ACC112 (cell line): ENCODE results near the gene PPP1R16B.

ENCODE experiments used
- H2AFZ ChIP-seq: fragments of 200-600 bp; sonication (generic); one replicate; pipeline ENCODE4 v1.6.0; 2017; ENCODE audit warnings: antibody characterized with exemption, low read length; ENCODE audit not compliant: unreplicated experiment
- H3K27ac ChIP-seq: fragments of 200-600 bp; sonication (generic); 2 replicates; pipeline ENCODE4 v1.5.1; 2014; ENCODE audit warnings: low read depth, mild to moderate bottlenecking, antibody characterized with exemption, low read length, moderate library complexity
- H3K27me3 ChIP-seq: fragments of 200-600 bp; sonication (generic); 2 replicates; pipeline ENCODE4 v1.6.1; 2014; ENCODE audit warnings: mild to moderate bottlenecking, antibody characterized with exemption, low read length, moderate library complexity, mixed read lengths; ENCODE audit not compliant: insufficient read depth
- H3K36me3 ChIP-seq: fragments of 200-600 bp; sonication (generic); 2 replicates; pipeline ENCODE4 v1.6.1; 2016; ENCODE audit warnings: mild to moderate bottlenecking, antibody characterized with exemption, low read length, moderate library complexity, mixed read lengths; ENCODE audit not compliant: insufficient read depth
- H3K4me1 ChIP-seq: fragments of 200-600 bp; sonication (generic); one replicate; pipeline ENCODE4 v1.6.1; 2016; ENCODE audit warnings: low read length, mixed read lengths; ENCODE audit not compliant: insufficient read depth, unreplicated experiment, control insufficient read depth
- H3K4me3 ChIP-seq: fragments of 200-600 bp; sonication (generic); 2 replicates; pipeline ENCODE4 v1.5.1; 2014; ENCODE audit warnings: mild to moderate bottlenecking, low read depth, low read length
- H3K79me2 ChIP-seq: fragments of 200-600 bp; sonication (generic); one replicate; pipeline ENCODE4 v1.6.0; 2016; ENCODE audit warnings: low read length; ENCODE audit not compliant: control insufficient read depth, unreplicated experiment, insufficient read depth

The PPP1R16B gene

DNA sequence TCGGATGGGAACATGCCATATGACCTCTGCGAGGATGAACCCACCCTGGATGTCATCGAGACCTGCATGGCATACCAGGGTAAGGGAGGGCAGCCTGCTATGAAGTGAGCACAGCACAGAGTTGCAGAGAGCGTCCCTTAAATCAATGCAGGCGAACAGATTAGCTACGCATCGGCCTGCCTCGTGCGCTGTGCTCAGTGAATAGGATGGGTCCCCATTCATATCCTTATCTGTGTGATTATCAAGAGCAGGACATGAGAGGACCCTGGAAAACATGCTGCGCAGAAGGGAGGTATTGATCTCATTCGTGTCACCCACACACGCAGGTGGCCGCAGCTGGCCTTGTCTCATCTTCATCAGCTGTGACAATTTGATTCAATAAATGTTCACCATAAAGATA lies 95.1 kb downstream of the PPP1R16B start:
- Histone ChIP-seq H3K36me3 (no peaks in the 10 kb centered on the region), H3K27ac (no peak overlapping the region), H3K79me2 (no peaks in the 10 kb centered on the region), H3K4me3 (no peak overlapping the region), H3K27me3 (peaks cover 85% of the 10 kb centered on the region), H3K4me1 (no peaks in the 10 kb centered on the region), H2AFZ (no peak overlapping the region)

- Histone ChIP-seq H2AFZ (no peak overlapping the region), H3K27ac (no peak overlapping the region), H3K27me3 (peaks cover 87% of the 10 kb centered on the region), H3K79me2 (no peaks in the 10 kb centered on the region), H3K4me3 (no peak overlapping the region), H3K4me1 (no peaks in the 10 kb centered on the region), H3K36me3 (no peaks in the 10 kb centered on the region)
Measured at GRCh38 chr20:38902601-38903000, 97.1 kb downstream of the PPP1R16B start.

GRCh38 chr20:38903335-38903734 lies 97.8 kb downstream of the PPP1R16B start:
- Histone ChIP-seq H3K4me1 (no peaks in the 10 kb centered on the region), H3K27me3 (peaks cover 86% of the 10 kb centered on the region), H3K36me3 (no peaks in the 10 kb centered on the region)

GRCh38 chr20:38905375-38905774 lies 99.9 kb downstream of the PPP1R16B start:
- Histone ChIP-seq H2AFZ (no peak overlapping the region), H3K27ac (no peak overlapping the region), H3K4me3 (no peak overlapping the region), H3K36me3 (no peaks in the 10 kb centered on the region), H3K27me3 (peaks cover 79% of the 10 kb centered on the region), H3K4me1 (no peaks in the 10 kb centered on the region), H3K79me2 (no peaks in the 10 kb centered on the region)

More at GRCh38 chr20:38903335-38903734, 97.8 kb downstream of the PPP1R16B start:
- H2AFZ ChIP-seq: no peak overlapping the region
- H3K27ac ChIP-seq: no peak overlapping the region
- H3K4me3 ChIP-seq: no peak overlapping the region
- H3K79me2 ChIP-seq: no peaks in the 10 kb centered on the region

- H3K4me3 ChIP-seq: no peak overlapping the region
- H3K36me3 ChIP-seq: no peaks in the 10 kb centered on the region
- H3K4me1 ChIP-seq: no peaks in the 10 kb centered on the region
- no peak overlapping the region for H3K27ac ChIP-seq
- H3K79me2 ChIP-seq: no peaks in the 10 kb centered on the region
- H3K27me3 ChIP-seq: peaks cover 53% of the 10 kb centered on the region
- H2AFZ ChIP-seq: no peak overlapping the region
Measured at GRCh38 chr20:38907918-38908677, 102.6 kb downstream of the PPP1R16B start.

GRCh38 chr20:38915355-38915754 lies 109.9 kb downstream of the PPP1R16B start:
- Histone ChIP-seq H3K27me3 (peaks cover 49% of the 10 kb centered on the region), H3K36me3 (no peaks in the 10 kb centered on the region), H3K4me1 (no peaks in the 10 kb centered on the region), H3K4me3 (no peak overlapping the region), H3K27ac (no peak overlapping the region), H3K79me2 (no peaks in the 10 kb centered on the region), H2AFZ (no peak overlapping the region)

DNA sequence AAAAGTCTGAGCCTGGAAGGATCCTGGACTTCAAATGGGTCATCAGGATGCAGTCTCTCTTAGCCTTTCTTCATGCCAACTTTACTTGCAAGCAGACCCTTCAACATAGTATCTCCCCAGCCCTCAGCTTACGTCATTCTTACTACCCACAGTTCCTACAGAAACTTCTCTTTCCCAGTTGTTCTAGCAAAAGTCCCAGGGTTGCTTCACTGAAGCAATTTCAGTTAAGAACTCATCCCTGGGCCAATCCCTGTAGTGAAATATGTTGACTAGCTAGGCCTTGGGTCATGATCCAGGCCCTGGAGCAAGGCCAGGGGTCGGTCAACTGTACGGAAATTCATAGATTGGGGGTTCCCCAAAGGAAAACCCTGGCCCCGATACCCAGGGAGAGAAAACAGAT lies 112.2 kb downstream of the PPP1R16B start:
- Histone ChIP-seq H3K4me3 (no peak overlapping the region), H3K36me3 (no peaks in the 10 kb centered on the region), H3K27me3 (peaks cover 69% of the 10 kb centered on the region), H3K4me1 (no peaks in the 10 kb centered on the region), H3K27ac (no peak overlapping the region), H3K79me2 (no peaks in the 10 kb centered on the region), H2AFZ (no peak overlapping the region)

DNA sequence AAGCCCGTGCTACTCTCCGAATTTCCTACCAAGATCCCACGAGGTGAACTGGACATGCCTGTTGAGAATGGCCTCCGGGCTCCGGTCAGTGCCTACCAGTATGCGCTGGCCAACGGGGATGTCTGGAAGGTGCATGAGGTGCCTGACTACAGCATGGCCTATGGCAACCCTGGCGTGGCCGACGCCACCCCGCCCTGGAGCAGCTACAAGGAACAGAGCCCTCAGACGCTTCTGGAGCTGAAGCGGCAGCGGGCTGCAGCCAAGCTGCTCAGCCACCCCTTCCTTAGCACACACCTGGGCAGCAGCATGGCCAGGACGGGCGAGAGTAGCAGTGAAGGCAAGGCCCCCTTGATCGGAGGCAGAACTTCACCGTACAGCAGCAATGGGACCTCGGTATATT lies 112.7 kb downstream of the PPP1R16B start:
- Histone ChIP-seq H3K4me3 (no peak overlapping the region), H3K27ac (no peak overlapping the region), H3K4me1 (no peaks in the 10 kb centered on the region), H3K36me3 (no peaks in the 10 kb centered on the region), H3K79me2 (no peaks in the 10 kb centered on the region), H2AFZ (no peak overlapping the region), H3K27me3 (peaks cover 69% of the 10 kb centered on the region)

DNA sequence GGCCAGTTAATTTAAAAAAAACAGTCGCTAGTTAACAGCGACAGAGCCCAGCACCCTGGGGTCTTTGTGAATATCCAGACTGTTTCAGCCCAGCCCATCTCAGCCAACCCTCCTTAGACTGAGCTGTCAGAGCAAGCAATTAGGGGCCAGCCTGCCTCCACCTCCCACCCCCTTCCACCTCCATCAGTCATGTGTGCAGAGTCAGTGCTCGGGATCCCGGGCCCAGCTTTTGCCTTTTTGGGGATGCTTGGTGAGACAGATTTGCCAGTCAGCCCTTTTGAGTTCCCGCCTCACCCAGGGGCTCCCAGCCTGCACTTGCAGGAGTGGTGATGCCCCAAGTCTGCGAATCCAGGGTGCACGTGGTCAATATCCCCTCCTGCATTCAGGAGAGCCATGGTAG lies 114.2 kb downstream of the PPP1R16B start:
- Histone ChIP-seq H3K36me3 (no peaks in the 10 kb centered on the region), H3K79me2 (no peaks in the 10 kb centered on the region), H3K4me1 (no peaks in the 10 kb centered on the region), H3K4me3 (no peak overlapping the region), H2AFZ (no peak overlapping the region), H3K27ac (no peak overlapping the region), H3K27me3 (peaks cover 55% of the 10 kb centered on the region)

- no peak overlapping the region for H2AFZ ChIP-seq
- H3K4me1 ChIP-seq: no peaks in the 10 kb centered on the region
- H3K27ac ChIP-seq: no peak overlapping the region
- no peak overlapping the region for H3K4me3 ChIP-seq
- no peaks in the 10 kb centered on the region for H3K79me2 ChIP-seq
- no peaks in the 10 kb centered on the region for H3K36me3 ChIP-seq
- peaks cover 55% of the 10 kb centered on the region for H3K27me3 ChIP-seq
Measured at GRCh38 chr20:38920411-38920810, 114.9 kb downstream of the PPP1R16B start.

- no peaks in the 10 kb centered on the region for H3K4me1 ChIP-seq
- no peak overlapping the region for H3K4me3 ChIP-seq
- no peak overlapping the region for H3K27ac ChIP-seq
- no peaks in the 10 kb centered on the region for H3K36me3 ChIP-seq
- no peaks in the 10 kb centered on the region for H3K79me2 ChIP-seq
- H3K27me3 ChIP-seq: peaks cover 55% of the 10 kb centered on the region
- H2AFZ ChIP-seq: no peak overlapping the region
Measured at GRCh38 chr20:38920851-38921250, 115.4 kb downstream of the PPP1R16B start.
